VCaP (cell line): ENCODE data around the gene CACFD1.
A peak's percentile ranks its signal among the peaks of the same experiment; 100 is the strongest.

Experiments
- H3K27ac ChIP-seq: fragments of 450-650 bp; 2 replicates; pipeline ENCODE4 v1.5.1; 2017
- CTCF ChIP-seq: fragments of 450-650 bp; conservative IDR thresholded peaks from 2 replicates; pipeline ENCODE4 v1.5.1; 2017; ENCODE audit warnings: mild to moderate bottlenecking, moderate library complexity

CACFD1 gene

GRCh38 chr9:133429641-133430161 lies 30.1 kb upstream of the CACFD1 start:
- H3K27ac ChIP-seq: no peak overlapping the region
- peak; percentile 60 for TF ChIP-seq CTCF

- TF ChIP-seq CTCF: no peak
- H3K27ac ChIP-seq: no peak overlapping the region
Measured at GRCh38 chr9:133430244-133430643, 29.5 kb upstream of the CACFD1 start.

GRCh38 chr9:133433351-133433843 lies 26.4 kb upstream of the CACFD1 start:
- TF ChIP-seq CTCF: no peak
- no peak overlapping the region for H3K27ac ChIP-seq

GRCh38 chr9:133436681-133437080 lies 23.1 kb upstream of the CACFD1 start:
- no peak for TF ChIP-seq CTCF
- no peak overlapping the region for H3K27ac ChIP-seq

GRCh38 chr9:133437753-133438531 lies 21.8 kb upstream of the CACFD1 start:
- no peak overlapping the region for H3K27ac ChIP-seq
- TF ChIP-seq CTCF: peak; percentile 19; the same call in 1 of the 2 replicates

GRCh38 chr9:133439337-133439736 lies 20.4 kb upstream of the CACFD1 start:
- H3K27ac ChIP-seq: no peak overlapping the region
- TF ChIP-seq CTCF: no peak

- no peak for TF ChIP-seq CTCF
- H3K27ac ChIP-seq: no peak overlapping the region
Measured at GRCh38 chr9:133440874-133441273, 18.9 kb upstream of the CACFD1 start.
